Fibroblast of villous mesenchyme (primary cell): ENCODE measurements around the gene SCN10A. TPM values are rescaled to one million over a fixed set of nuclear protein-coding genes. Genes with fewer than 3 reads are reported as not detected.

Experiments used
- DNase-seq: peaks from one replicate; pipeline ENCODE4 v3.0.0-alpha.2; 2010; ENCODE audit warnings: low read depth
- H3K4me3 ChIP-seq: 2 replicates; pipeline ENCODE4 v1.5.1; 2011; ENCODE audit warnings: low read depth, mild to moderate bottlenecking, low read length
- total RNA-seq: library from RNA; depleted of rRNA; stranded (reverse); fragments of >200 nt; gene quantifications from 2 replicates; pipeline ENCODE4 v1.2.3, GENCODE V29; 2012
- TF ChIP-seq, protein P1 (sequence below): IDR thresholded peaks from 2 replicates; pipeline ENCODE4 v1.5.1; 2012; ENCODE audit warnings: low read depth, mild to moderate bottlenecking, low read length; ENCODE audit not compliant: insufficient read depth

SCN10A gene
- total RNA-seq, 1 donor = not detected

DNA sequence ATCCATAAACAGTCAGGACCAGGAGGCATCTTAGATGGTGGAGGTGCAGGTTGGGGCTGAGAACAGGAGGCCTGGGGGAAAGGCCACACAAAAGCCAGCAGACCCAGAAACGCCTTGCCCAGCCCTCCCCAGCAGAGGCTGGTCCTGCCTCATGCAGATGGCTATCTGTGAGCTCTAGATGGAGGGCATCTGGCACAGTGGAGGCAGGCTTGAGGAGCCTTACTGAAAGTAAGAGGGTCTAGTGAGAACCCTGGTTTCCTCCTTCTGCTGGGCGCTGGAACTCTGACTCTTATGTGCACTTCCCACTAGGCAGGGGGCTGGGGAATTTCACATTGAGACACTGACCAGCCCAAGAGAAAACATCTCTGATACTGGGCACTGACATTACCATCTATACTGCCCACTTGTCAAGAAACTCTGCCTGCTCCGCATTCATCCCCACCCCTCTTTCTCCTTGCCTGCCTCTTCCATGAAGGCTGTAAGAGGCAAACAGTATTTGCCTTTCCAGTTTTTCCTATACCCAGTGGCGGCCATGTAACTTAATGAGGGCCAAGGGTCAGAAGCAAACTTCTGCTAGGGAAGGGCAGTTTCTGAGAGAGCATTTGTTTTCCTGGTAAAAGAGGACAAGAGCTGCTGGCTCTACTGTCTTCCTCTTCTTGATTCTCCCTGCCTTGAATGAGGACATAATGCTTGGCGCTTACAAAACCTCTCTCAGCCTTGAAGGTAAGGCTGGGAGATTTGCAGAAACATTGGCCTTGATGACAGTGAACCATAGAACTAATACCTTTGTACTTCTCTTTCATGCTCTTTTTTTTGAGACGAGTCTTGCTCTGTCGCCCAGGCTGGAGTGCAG, 162.1 kb downstream of the SCN10A start:
- no peak overlapping the region for H3K4me3 ChIP-seq
- TF ChIP-seq, protein P1, sequence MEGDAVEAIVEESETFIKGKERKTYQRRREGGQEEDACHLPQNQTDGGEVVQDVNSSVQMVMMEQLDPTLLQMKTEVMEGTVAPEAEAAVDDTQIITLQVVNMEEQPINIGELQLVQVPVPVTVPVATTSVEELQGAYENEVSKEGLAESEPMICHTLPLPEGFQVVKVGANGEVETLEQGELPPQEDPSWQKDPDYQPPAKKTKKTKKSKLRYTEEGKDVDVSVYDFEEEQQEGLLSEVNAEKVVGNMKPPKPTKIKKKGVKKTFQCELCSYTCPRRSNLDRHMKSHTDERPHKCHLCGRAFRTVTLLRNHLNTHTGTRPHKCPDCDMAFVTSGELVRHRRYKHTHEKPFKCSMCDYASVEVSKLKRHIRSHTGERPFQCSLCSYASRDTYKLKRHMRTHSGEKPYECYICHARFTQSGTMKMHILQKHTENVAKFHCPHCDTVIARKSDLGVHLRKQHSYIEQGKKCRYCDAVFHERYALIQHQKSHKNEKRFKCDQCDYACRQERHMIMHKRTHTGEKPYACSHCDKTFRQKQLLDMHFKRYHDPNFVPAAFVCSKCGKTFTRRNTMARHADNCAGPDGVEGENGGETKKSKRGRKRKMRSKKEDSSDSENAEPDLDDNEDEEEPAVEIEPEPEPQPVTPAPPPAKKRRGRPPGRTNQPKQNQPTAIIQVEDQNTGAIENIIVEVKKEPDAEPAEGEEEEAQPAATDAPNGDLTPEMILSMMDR = no peak
- DNase-seq = no peak

DNA sequence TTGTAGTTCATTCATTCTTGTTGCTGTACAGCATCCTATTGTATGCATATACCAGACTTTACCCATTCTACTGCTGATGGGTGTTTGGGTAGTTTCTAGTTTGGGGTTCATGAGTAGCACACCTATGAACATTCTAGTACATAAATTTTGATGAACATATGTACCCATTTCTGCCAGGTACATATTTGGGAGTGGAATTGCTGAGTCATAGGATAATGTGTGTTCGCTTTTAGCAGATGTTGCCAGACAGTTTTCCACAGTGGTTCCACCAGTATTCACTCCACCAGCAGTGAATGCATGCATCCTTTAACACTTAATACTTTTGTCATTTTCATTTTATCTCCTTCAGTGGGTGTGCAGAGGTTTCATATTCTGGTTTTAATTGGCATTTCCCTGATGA, 163.1 kb downstream of the SCN10A start:
- DNase-seq = no peak

DNA sequence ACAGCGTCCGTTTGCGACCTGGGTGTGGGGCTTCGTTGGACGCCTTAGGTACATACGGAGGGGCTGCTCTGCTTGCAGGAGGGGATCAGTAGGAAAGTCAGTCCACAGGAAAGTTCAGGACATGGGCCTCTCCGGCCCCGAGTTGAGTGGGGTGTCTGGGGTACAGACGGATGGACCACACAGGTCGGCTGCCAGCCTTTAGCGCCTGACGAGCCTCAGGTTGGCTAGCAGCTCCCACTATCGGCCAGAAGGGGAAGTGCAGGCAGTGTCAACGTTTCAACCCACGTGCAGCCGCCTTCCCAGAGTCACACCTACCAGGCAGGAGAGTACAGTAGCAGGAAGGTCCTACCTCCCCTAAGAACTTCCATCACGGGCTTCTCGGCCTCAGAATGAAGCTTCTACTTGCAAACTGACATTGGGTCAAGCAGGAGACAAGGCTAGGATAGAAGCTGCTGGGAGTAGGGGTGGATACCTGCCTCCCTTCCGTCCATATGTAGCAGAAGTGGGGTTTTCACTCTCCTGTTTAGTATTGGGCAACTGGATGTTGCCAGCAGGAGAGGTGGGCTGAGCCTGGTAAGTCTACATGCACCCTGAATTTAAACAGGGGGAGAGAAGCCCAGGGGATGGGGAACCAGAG, 164.7 kb downstream of the SCN10A start:
- TF ChIP-seq, protein P1 = peak; percentile 99
- peak; percentile 42 for DNase-seq
- H3K4me3 ChIP-seq = no peak overlapping the region

More for the DNA sequence above, 163.1 kb downstream of the SCN10A start:
- TF ChIP-seq, protein P1 = no peak
- no peak overlapping the region for H3K4me3 ChIP-seq

DNA sequence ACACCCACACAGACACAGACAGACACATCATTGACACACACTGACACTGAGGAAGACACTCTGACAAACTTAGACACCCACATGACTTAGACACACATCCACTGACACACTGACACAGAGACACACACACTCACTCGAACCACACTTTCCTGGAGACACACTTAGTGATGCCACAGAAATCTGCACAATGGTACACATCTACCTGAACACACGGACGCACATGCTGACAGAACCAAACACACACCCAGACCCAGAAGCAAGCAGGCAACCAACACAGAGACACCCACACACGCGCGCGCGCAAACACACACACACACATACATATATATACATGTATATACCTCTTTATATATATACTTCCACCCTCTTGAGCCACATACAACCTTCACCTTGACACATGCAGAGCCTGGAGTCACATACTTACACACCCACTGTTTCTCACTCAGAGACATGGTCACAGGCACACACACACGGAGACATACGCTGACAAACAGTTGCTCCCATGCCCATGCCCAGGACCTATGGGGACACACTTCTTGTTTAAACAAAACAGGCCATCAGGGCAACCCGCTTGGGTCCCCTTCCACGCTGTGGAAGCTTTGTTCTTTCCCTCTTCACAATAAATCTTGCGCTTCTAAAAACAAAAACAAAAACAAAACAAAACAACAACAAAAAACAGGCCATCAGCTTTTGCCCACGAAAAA, 165.6 kb downstream of the SCN10A start:
- TF ChIP-seq, protein P1 = no peak
- H3K4me3 ChIP-seq = no peak overlapping the region
- DNase-seq = no peak

DNA sequence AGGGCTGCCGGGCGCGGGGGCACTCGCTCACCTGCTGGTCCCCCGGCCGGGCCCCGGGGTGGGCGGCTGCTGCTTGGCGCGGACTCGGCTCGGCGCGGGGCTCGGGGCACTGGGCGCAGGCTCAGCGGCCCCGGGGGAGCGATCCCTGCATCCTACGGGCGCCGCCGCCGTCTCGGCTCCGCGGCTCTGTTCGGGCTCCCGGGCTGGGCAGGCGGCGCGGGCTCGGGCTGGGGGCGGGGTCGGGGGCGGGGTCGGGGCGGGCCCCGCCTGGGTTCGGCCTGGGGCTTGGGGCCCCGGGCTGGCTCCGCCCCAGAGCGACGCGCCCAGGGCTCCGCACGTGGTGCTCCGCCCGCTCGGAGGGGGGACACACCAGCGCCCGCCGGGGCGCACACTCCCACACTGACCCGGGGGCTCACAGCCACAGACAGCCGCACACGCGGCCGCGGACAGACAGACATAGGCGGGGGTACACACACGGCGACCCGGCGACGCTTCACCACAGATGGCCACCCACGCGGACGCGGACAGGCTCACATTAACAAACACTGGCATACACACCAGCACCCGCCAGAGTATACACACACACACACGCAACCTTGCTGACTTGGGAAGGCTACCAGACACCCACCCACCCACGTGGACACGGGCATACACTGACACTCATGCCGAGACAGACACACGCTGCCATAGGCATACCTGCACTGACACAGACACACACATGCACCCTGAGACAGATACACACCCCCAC, 166.3 kb downstream of the SCN10A start, which contains the start of gene SCN5A:
Gene SCN5A, minus strand, starts transcription at position 188 of the 748 bp plus-strand sequence. CDS start 16,380 bp downstream, outside the sequence.
- H3K4me3 ChIP-seq = peak within 1 kb of the TSS; percentile 51
- TF ChIP-seq, protein P1 = no peak
- DNase-seq = peak; percentile 10
